Testis (tissue), 2 donors: ENCODE results near the gene PRKAG1.

Experiments used
- CTCF ChIP-seq, 3 experiments: fragments of 450-650 bp in 2 of 3; fragments of 200-600 bp in 1 of 3; sonication (generic) in 1 of 3; IDR thresholded peaks; one replicate each; pipeline ENCODE4 v1.5.1; 2016 to 2019; ENCODE audit warnings: antibody characterized with exemption in 3 of 3, mild to moderate bottlenecking in 2 of 3, moderate library complexity in 1 of 3
- POLR2A ChIP-seq: fragments of 450-650 bp; IDR thresholded peaks from one replicate; pipeline ENCODE4 v1.6.1; 2017; ENCODE audit warnings: antibody characterized with exemption, mild to moderate bottlenecking, moderate library complexity

GRCh38 chr12:48990552-48990951 is 28.0 kb downstream of the PRKAG1 start:
- TF ChIP-seq CTCF (IDR thresholded peaks at IDR 0.05) (no peak), POLR2A (no peak)
